Measurements from ENCODE around the gene PPP1R12A. TPM values are rescaled to one million over a fixed set of nuclear protein-coding genes. Genes with fewer than 3 reads are reported as not detected.

Gene PPP1R12A
- total RNA-seq, 1 donor from 2014 or later, result 374 TPM

DNA sequence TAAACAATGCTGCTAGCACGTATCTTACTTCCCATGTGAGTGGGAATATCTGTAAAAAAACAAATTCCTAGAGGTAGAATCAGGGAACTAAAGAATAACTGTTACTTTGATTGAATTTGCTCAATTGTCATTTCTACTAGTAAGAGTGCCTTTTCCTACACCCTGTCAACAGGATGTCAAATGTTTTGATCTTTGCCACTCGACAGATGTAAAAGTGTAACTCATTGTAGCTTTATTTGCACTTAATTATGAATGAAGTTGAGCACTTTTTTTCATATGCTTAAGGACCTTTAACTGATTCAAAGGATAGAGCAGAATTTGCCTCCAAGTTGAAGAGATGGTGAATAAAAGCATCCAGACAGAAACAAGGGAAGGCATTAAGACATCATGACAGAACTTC is 104.5 kb downstream of the PPP1R12A start:
- H3K4me1 ChIP-seq, result peaks cover 3 to 19% of the 10 kb centered on the region in 2 donors
- H3K36me3 ChIP-seq, result peaks cover 0 to 4% of the 10 kb centered on the region in 2 donors
- DNase-seq (ENCODE audit: low spot score in 2 of 2), result no peak
- intact Hi-C loops (cut with DNase I), result no loop called here
- no peaks in the 10 kb centered on the region for H3K27me3 ChIP-seq
- no peaks in the 10 kb centered on the region for H3K9me3 ChIP-seq
- H3K4me3 ChIP-seq, result no peak overlapping the region
- TF ChIP-seq, protein P1, sequence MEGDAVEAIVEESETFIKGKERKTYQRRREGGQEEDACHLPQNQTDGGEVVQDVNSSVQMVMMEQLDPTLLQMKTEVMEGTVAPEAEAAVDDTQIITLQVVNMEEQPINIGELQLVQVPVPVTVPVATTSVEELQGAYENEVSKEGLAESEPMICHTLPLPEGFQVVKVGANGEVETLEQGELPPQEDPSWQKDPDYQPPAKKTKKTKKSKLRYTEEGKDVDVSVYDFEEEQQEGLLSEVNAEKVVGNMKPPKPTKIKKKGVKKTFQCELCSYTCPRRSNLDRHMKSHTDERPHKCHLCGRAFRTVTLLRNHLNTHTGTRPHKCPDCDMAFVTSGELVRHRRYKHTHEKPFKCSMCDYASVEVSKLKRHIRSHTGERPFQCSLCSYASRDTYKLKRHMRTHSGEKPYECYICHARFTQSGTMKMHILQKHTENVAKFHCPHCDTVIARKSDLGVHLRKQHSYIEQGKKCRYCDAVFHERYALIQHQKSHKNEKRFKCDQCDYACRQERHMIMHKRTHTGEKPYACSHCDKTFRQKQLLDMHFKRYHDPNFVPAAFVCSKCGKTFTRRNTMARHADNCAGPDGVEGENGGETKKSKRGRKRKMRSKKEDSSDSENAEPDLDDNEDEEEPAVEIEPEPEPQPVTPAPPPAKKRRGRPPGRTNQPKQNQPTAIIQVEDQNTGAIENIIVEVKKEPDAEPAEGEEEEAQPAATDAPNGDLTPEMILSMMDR (IDR thresholded peaks at IDR 0.05), result no peak
- no peak overlapping the region for H3K27ac ChIP-seq

DNA sequence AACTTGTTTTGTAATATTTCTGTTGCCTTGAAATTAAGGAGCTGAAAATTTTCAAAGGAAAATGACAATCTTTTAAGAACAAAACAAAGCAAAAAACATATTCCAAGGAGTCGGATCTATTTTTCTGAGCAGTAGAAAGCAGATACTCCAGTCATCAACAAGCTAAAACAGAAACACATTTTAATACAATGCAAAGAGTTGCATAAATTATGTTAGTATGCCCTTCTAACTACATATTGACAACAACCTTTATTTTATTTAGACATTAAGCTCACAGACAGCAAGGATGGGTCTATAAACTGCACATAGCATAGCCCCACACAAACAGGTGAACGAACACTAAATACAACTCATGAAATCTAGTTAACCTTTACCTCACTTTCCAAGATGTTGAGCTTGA is 106.0 kb downstream of the PPP1R12A start:
- TF ChIP-seq, protein P1 (IDR thresholded peaks at IDR 0.05), result no peak
- H3K4me3 ChIP-seq, result no peak overlapping the region
- intact Hi-C loops (cut with DNase I), result loop anchor here (10.0 kb wide), 1 partner anchor 226 kb away; no protein-coding TSS in a partner anchor
- H3K27ac ChIP-seq, result no peak overlapping the region
- peaks cover 0 to 19% of the 10 kb centered on the region in 2 donors for H3K4me1 ChIP-seq
- no peaks in the 10 kb centered on the region for H3K27me3 ChIP-seq
- no peaks in the 10 kb centered on the region for H3K9me3 ChIP-seq
- H3K36me3 ChIP-seq, result peaks cover 0 to 4% of the 10 kb centered on the region in 2 donors
- no peak for DNase-seq (ENCODE audit: low spot score in 2 of 2)

DNA sequence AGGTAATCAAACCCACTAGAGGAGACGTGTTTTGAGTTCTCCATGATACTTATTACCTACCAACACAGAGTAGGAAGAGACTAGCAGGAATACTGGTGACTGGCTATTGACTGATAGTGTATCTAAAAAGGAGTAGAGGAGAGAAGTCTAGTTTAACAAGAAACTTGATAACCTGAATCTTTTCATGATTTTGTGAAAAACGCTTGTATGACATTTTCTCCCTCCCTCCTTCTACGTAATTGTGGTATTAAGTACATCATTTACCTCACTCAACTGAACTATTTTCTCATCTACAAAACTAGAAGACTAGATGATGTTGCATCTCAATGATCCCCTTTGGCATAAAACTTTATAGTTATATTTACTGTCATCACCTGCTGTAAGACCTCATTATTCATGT is 107.4 kb downstream of the PPP1R12A start:
- DNase-seq (ENCODE audit: low spot score in 2 of 2), result no peak
- TF ChIP-seq, protein P1 (IDR thresholded peaks at IDR 0.05), result no peak
- H3K27ac ChIP-seq, result no peak overlapping the region
- intact Hi-C loops (cut with DNase I), result loop anchor here (10.0 kb wide), 1 partner anchor 227 kb away; no protein-coding TSS in a partner anchor
- H3K4me3 ChIP-seq, result no peak overlapping the region
- peaks cover 0 to 4% of the 10 kb centered on the region in 2 donors for H3K36me3 ChIP-seq
- peaks cover 0 to 17% of the 10 kb centered on the region in 2 donors for H3K4me1 ChIP-seq
- no peaks in the 10 kb centered on the region for H3K27me3 ChIP-seq
- H3K9me3 ChIP-seq, result no peaks in the 10 kb centered on the region

DNA sequence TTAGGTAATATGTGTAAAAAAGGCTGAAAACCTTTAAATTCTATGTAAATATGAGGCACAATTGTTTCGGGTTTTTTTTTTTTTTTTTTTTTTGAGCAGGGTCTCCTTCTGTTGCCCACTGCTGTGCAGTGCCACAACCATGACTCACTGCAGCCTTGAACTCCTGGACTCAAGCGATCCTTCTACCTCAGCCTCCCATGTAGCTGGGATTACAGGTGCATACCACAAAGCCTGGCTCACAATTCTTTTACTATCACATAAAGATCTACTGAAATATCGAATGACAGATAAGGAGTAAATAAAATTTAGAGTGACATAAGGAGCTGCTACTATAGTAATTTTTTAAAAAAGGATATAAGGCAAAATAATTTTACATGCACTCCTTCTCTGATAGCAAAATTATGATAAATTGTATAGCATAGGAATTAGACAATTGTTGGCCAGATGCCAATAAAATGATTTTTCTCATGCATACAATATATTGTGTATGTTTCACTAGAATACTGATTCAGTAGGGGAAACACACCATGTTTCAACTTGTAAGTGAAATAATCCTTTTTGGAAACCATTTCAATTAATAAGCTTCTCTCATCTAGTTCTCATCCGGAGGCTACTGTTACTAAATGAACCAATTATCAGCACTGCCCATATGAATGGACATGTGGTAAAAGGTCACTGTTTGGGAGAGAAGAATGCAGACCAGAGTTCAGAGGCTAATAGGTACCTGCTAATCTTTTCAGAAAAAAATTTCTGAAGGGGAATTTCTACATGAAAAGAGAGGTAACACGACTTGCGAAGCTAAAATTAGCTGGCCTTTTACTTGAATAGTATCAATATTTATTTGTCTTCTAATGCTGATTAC is 108.4 kb downstream of the PPP1R12A start:
- intact Hi-C loops (cut with DNase I), result loop anchor here (10.0 kb wide), 1 partner anchor 228 kb away; no protein-coding TSS in a partner anchor
- peaks cover under 1 to 4% of the 10 kb centered on the region in 2 donors for H3K36me3 ChIP-seq
- TF ChIP-seq, protein P1 (IDR thresholded peaks at IDR 0.05), result no peak
- no peaks in the 10 kb centered on the region for H3K27me3 ChIP-seq
- peaks cover 0 to 13% of the 10 kb centered on the region in 2 donors for H3K4me1 ChIP-seq
- H3K4me3 ChIP-seq, result no peak overlapping the region
- no peak for DNase-seq (ENCODE audit: low spot score in 2 of 2)
- no peak overlapping the region for H3K27ac ChIP-seq
- no peaks in the 10 kb centered on the region for H3K9me3 ChIP-seq

DNA sequence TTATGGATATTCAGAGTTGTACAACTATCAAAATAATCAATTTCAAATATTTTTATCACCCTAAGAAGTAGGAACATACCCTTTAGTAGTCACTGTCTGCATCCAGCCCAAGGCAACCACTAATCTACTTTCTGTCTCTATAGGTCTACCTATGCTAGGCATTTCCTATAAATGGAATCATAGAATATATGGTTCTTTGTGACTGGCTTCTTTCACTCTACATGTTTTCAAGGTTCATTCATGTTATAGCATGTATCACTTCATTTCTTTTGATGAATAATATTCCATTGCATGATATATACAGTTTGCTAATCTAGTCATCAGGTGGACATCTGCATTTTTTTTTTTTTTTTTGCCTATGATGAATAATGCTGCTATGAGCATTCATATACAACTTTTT is 112.4 kb downstream of the PPP1R12A start:
- peaks cover 0 to 22% of the 10 kb centered on the region in 2 donors for H3K4me1 ChIP-seq
- no peaks in the 10 kb centered on the region for H3K9me3 ChIP-seq
- DNase-seq (ENCODE audit: low spot score in 2 of 2), result no peak

More for the DNA sequence above, 112.4 kb downstream of the PPP1R12A start:
- Histone ChIP-seq H3K27me3 (no peaks in the 10 kb centered on the region), H3K4me3 (no peak overlapping the region), H3K27ac (no peak overlapping the region), H3K36me3 (peaks cover 11 to 25% of the 10 kb centered on the region in 2 donors)
- TF ChIP-seq, protein P1 (IDR thresholded peaks at IDR 0.05), result no peak
- intact Hi-C loops (cut with DNase I), result loop anchor here (10.0 kb wide), 1 partner anchor 232 kb away; no protein-coding TSS in a partner anchor
